DOHH2 (cell line): ENCODE results near the gene POLRMT.

Experiments used
- H3F3A ChIP-seq: fragments of 200-600 bp; sonication (generic), shearing (Covaris generic); 2 replicates; pipeline ENCODE4 v1.6.0; 2016; ENCODE audit warnings: antibody characterized with exemption, mild to moderate bottlenecking; ENCODE audit not compliant: control insufficient read depth, insufficient read depth
- H3K27ac ChIP-seq: fragments of 200-600 bp; sonication (generic); 2 replicates; pipeline ENCODE4 v1.5.1; 2014; ENCODE audit warnings: low read depth, mild to moderate bottlenecking, low read length, moderate library complexity
- H3K27me3 ChIP-seq: fragments of 200-600 bp; sonication (generic); 2 replicates; pipeline ENCODE4 v1.6.1; 2014; ENCODE audit warnings: mild to moderate bottlenecking, low read length, mixed read lengths; ENCODE audit not compliant: control insufficient read depth
- H3K36me3 ChIP-seq: fragments of 200-600 bp; sonication (generic); 2 replicates; pipeline ENCODE4 v1.6.1; 2014; ENCODE audit warnings: mild to moderate bottlenecking, low read length, moderate library complexity, mixed read lengths; ENCODE audit not compliant: control insufficient read depth
- H3K4me1 ChIP-seq: fragments of 200-600 bp; sonication (generic); 2 replicates; pipeline ENCODE4 v1.6.1; 2014; ENCODE audit warnings: mild to moderate bottlenecking, low read length, mixed read lengths; ENCODE audit not compliant: control insufficient read depth
- H3K4me2 ChIP-seq: fragments of 200-600 bp; sonication (generic); 2 replicates; pipeline ENCODE4 v1.6.0; 2014; ENCODE audit warnings: mild to moderate bottlenecking, low read length, moderate library complexity
- H3K4me3 ChIP-seq: fragments of 200-600 bp; sonication (generic); 2 replicates; pipeline ENCODE4 v1.5.1; 2014; ENCODE audit warnings: mild to moderate bottlenecking, low read length, mixed read lengths
- H3K79me2 ChIP-seq: fragments of 200-600 bp; sonication (generic); 2 replicates; pipeline ENCODE4 v1.6.1; 2014; ENCODE audit warnings: mild to moderate bottlenecking, low read length, mixed read lengths; ENCODE audit not compliant: control insufficient read depth
- H3K9me2 ChIP-seq: fragments of 200-600 bp; sonication (generic); replicated peaks from 2 replicates; pipeline ENCODE4 v1.6.1; 2014; ENCODE audit warnings: mild to moderate bottlenecking, low read length, mixed read lengths; ENCODE audit not compliant: control insufficient read depth
- H3K9me3 ChIP-seq: fragments of 200-600 bp; sonication (generic); 2 replicates; pipeline ENCODE4 v1.6.1; 2014; ENCODE audit warnings: antibody characterized with exemption, low read length, mixed read lengths; ENCODE audit not compliant: control insufficient read depth, insufficient read depth
- H4K20me1 ChIP-seq: fragments of 200-600 bp; sonication (generic); 2 replicates; pipeline ENCODE4 v1.6.0; 2014; ENCODE audit warnings: low read depth, mild to moderate bottlenecking, antibody characterized with exemption, low read length, moderate library complexity; ENCODE audit not compliant: control insufficient read depth, insufficient read depth
- CTCF ChIP-seq: fragments of 200-600 bp; sonication (generic); IDR thresholded peaks from one replicate; pipeline ENCODE4 v1.5.1; 2014; ENCODE audit warnings: antibody characterized with exemption, mild to moderate bottlenecking, low read depth, low read length; ENCODE audit not compliant: poor library complexity, severe bottlenecking
- EZH2phosphoT487 ChIP-seq: fragments of 200-600 bp; sonication (generic); IDR thresholded peaks from 2 replicates; pipeline ENCODE4 v1.6.1; 2017; ENCODE audit warnings: borderline replicate concordance, mild to moderate bottlenecking, antibody characterized with exemption, low read length, moderate library complexity, mixed read lengths

POLRMT gene

GRCh38 chr19:642767-643727 lies 9.7 kb upstream of the POLRMT start:
- peaks cover 2% of the 10 kb centered on the region; the same call in 1 of the 2 replicates for H4K20me1 ChIP-seq
- no peak for TF ChIP-seq CTCF
- no peak for TF ChIP-seq EZH2phosphoT487
- no peak overlapping the region for H3K4me3 ChIP-seq
- H3K36me3 ChIP-seq: peaks cover 33% of the 10 kb centered on the region
- H3K79me2 ChIP-seq: no peaks in the 10 kb centered on the region
- no peaks in the 10 kb centered on the region for H3F3A ChIP-seq
- no peak overlapping the region for H3K4me2 ChIP-seq
- H3K9me2 ChIP-seq: no peaks in the 10 kb centered on the region
- no peak overlapping the region for H3K27ac ChIP-seq
- no peaks in the 10 kb centered on the region for H3K27me3 ChIP-seq
- no peaks in the 10 kb centered on the region for H3K9me3 ChIP-seq
- H3K4me1 ChIP-seq: peaks cover 13% of the 10 kb centered on the region

- Histone ChIP-seq H4K20me1 (peaks cover 2% of the 10 kb centered on the region; the same call in 1 of the 2 replicates), H3K27me3 (peaks cover 2% of the 10 kb centered on the region; the same call in 1 of the 2 replicates), H3K79me2 (no peaks in the 10 kb centered on the region), H3K4me1 (peaks cover 24% of the 10 kb centered on the region), H3K36me3 (peaks cover 24% of the 10 kb centered on the region), H3K27ac (no peak overlapping the region), H3K4me2 (no peak overlapping the region), H3K9me2 (no peaks in the 10 kb centered on the region), H3K4me3 (no peak overlapping the region), H3F3A (no peaks in the 10 kb centered on the region; the same call in 1 of the 2 replicates), H3K9me3 (no peaks in the 10 kb centered on the region)
- no peak for TF ChIP-seq EZH2phosphoT487
- no peak for TF ChIP-seq CTCF
Measured at GRCh38 chr19:641702-642101, 8.4 kb upstream of the POLRMT start.

- peaks cover 2% of the 10 kb centered on the region; the same call in 1 of the 2 replicates for H4K20me1 ChIP-seq
- no peaks in the 10 kb centered on the region for H3K9me3 ChIP-seq
- H3F3A ChIP-seq: no peaks in the 10 kb centered on the region; the same call in 1 of the 2 replicates
- peaks cover 2% of the 10 kb centered on the region; the same call in 1 of the 2 replicates for H3K27me3 ChIP-seq
- no peak overlapping the region for H3K4me3 ChIP-seq
- no peak overlapping the region for H3K27ac ChIP-seq
- H3K36me3 ChIP-seq: peaks cover 14% of the 10 kb centered on the region
- no peak overlapping the region for H3K4me2 ChIP-seq
- no peaks in the 10 kb centered on the region for H3K79me2 ChIP-seq
- peaks cover 25% of the 10 kb centered on the region for H3K4me1 ChIP-seq
- no peak for TF ChIP-seq EZH2phosphoT487
- TF ChIP-seq CTCF: no peak
- H3K9me2 ChIP-seq: no peaks in the 10 kb centered on the region
Measured at GRCh38 chr19:640606-641189, 7.4 kb upstream of the POLRMT start.
